Midbrain (tissue), 1 donor: Measurements from ENCODE around the gene DRAM1.
"Not testable (repeated sequence)": the region's sequence is repeated elsewhere in the genome, so short reads cannot be mapped to it uniquely, and the experiment has no call there.

ENCODE experiments used
- DNase-seq: peaks from one replicate; lab custom pipeline; 2025; lab: John Stamatoyannopoulos, UW

Gene DRAM1

GRCh38 chr12:101906226-101906625 is 28.8 kb downstream of the DRAM1 start:
- no peak for DNase-seq

DNA sequence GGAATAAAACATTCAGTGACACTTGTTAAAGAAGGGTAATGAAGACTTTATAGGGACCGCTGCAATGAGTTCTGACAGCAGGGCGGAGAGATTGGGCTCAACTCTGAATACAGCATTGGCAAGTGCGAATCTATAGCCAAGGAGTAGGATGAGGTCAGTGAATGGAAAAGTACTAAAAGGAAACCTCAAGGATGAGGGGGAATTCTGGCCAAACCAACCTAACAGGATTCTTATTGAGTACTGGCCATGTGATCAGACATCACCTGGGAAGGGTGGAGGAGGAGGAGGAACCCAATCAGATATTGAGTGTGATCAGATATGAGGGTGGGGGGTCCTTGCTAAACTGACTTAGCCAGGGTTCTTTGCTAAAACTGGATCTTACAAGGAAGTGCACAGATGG is 31.0 kb downstream of the DRAM1 start:
- no peak for DNase-seq

DNA sequence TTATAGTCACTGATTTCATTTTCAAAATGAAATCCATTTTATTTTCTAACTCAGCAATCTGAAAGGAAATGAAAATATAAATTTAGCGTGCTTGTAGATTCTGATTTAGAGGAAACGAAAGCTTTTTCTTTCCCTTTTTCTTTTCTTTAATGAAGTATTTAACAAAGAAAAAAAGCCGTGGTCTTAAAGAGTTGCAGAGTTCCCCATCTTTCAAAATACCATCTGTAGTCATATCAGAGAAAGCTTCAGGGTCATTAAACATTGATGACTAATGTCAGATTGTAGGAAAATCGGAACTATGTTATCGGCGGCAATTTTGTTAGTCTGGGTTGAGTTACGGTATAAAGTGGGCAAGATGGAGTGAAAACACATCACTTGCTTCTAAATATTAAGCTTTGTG is 32.3 kb downstream of the DRAM1 start:
- DNase-seq, result no peak

GRCh38 chr12:101915841-101916240 is 38.5 kb downstream of the DRAM1 start:
- DNase-seq, result no peak

DNA sequence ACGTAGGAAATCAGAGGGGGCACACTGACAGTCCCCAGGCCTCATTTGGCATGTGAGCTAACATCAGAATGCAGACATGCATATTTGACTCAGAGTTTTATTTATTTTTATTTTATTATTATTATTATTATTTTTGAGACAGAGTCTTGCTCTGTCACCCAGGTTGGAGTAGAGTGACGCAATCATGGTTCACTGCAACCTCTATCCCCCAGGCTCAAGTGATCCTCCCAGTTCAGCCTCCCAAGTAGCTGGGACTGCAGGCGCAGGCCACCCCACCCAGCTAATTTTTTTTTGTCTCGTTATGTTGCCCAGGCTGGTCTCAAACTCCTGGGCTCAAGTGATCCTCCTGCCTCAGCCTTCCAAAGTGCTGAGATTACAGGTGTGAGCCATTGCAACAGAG is 41.4 kb downstream of the DRAM1 start:
- not testable (repeated sequence) for DNase-seq

- DNase-seq, result no peak
Observed at GRCh38 chr12:101919447-101919846, 42.1 kb downstream of the DRAM1 start.

DNA sequence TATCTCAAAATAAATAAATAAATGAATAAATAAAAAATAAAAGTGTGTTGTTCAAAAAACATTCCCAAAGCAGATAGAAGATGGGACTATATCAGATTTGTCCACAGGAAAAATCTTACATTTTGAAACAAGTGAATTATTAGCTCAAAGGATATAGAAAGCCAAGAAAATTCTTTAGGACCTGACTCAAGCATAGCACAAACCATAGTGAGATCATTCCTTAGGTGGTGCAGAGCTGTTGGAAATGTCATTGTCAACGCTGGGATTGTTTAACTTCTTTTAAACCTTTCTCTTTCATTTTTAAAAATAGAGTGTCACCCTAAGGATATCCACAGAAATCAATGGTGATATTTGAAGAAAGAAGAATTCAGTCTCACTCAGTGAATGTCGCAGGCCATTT is 43.5 kb downstream of the DRAM1 start:
- no peak for DNase-seq

DNA sequence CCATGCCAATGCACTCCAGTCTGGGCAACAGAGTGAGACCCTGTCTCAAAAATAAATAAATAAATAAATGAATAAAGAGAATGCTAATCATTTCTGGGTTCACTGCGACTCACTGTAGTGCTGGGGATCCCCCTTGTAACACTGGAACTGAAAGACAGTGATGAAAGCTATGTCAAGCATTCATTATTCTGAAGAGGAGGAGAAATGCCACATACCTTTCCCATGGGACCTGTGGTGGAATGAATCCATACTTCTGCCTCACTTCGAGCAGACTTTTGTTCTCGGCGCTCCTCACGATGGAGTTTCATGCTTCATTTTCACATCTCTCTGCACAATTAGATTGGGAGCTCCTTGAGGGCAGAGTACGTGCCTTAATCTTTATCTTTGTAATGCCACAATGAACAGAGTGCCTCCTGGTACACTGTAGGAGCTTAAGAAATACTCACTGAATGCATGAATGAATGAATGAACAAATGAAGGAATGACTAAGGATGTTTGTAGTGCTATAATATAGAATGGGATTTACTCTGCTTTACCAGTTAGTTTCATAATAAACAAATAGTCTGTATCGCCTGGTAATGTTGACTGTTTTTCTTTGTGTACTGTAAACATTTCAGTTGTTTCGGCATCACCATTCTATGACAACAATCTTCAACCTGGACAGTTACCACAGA is 45.8 kb downstream of the DRAM1 start:
- DNase-seq, result no peak

DNA sequence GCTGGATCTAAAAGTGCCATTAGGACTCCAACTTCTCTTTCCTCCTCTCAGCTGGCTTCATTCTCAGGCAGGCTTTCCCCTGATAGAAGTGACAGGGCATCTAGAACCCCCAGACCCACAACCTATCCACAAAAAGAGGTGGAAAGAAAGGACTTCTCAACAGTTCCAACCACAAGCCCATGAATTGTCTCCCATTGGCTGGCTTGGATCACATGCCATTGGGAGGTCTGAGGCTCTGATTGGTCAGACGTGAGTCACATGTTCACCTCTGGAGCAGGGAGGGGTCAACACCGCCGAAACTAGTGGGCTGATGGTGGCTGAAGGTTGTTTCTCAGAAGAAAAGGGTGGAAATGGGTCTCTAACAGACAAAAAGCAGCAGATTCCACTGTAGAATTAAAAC is 47.2 kb downstream of the DRAM1 start:
- no peak for DNase-seq

DNA sequence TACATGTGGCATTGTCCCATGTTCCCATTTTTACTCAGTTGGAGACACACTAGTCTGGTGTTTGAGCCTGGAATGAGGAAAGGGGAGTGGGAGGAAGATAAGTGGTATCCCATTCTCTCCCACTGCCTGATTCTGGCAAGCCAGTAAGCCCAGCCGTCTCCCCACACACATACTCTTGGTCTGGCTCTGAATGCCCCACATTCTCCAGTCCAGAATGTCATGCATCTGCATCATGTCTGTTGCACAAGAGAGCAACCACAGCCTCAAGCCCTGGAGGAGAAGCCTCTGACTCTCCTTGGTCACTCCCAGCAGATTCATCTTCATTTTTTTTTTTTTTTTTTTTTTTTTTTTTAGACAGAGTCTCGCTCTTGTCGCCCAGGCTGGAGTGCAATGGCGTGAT is 48.0 kb downstream of the DRAM1 start:
- DNase-seq, result no peak

GRCh38 chr12:101925935-101926334 is 48.6 kb downstream of the DRAM1 start:
- no peak for DNase-seq

DNA sequence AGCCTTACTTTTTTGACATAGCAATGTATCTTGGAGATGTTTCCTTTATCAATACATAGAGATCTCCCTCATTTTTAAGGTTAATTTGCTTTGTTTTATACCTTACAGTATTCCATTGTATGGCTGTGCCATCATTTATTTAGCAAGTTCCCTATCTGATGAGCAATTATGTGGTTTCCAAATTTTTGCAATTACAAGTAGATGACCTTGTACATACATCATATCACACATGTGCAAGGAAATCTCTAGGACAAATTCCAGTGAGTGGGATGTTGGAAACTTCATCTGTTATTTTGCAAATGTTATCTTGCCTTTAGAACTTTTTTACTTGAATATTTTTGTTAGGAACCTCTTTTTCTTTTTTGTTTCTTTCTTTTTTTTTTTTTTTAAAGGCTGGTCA is 49.7 kb downstream of the DRAM1 start:
- no peak for DNase-seq

GRCh38 chr12:101927999-101928398 is 50.6 kb downstream of the DRAM1 start:
- DNase-seq, result no peak

GRCh38 chr12:101928556-101928955 is 51.2 kb downstream of the DRAM1 start:
- DNase-seq, result no peak

- DNase-seq, result no peak
Observed at GRCh38 chr12:101929365-101930041, 52.1 kb downstream of the DRAM1 start.

DNA sequence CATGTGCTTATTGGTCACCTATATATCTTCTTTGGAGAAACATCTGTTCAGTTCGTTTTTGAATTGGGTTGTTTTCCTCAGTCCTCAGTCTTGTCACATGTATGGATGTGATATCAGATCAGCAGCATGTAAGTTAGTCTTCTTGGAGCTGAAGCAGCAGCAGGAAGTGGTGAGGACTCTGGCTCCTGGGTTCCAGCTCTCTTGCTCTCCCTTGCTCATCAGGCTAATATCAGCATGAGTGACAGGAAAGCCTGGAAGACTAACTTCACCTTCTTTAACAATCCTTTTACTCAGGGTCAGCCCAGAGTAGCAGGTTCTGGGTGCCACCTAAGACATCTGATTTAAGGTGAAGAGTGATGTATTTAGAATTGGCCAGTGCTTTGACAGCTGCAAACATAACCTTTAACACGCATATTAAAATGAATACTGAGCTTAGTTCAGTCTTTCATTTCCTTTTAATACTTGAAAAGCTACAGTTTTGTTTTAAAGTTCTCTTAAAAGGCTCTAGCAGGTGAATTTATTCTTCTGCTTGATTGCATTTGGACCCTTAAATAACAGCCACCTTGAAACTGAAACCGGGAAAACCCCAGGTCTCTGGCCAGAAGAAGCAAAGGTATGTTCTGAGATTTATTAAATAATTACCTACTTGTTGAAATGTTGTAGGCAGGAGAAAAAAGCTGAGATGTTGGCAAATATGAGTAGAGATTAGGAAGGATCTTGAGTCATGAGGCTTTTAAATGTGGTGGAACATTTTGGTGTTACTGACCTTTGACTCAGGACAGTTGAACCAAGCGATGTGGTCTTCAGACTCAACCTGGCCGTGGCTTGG is 54.3 kb downstream of the DRAM1 start:
- DNase-seq, result no peak

GRCh38 chr12:101933866-101934514 is 56.6 kb downstream of the DRAM1 start:
- no peak for DNase-seq

- DNase-seq, result no peak
Observed at GRCh38 chr12:101935890-101936746, 58.7 kb downstream of the DRAM1 start.

DNA sequence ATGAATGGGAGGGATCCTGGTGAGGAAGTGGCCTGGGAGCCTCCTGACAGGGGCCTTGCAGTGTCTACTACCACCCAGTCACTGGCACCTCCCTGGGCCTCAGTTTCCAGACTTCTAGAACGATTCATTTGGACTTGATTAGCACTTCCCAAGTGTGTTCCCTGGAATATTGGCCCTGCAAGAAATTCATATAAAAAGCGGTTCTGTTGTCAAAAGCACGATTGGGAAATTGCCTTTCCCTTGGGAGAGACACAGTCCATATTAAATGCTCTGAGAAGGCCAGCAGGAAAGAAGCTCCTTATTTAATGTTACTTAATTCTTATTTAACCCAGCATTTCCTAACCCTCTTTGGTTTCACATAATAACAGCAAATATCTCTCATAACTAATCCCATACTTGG is 61.9 kb downstream of the DRAM1 start:
- no peak for DNase-seq

DNA sequence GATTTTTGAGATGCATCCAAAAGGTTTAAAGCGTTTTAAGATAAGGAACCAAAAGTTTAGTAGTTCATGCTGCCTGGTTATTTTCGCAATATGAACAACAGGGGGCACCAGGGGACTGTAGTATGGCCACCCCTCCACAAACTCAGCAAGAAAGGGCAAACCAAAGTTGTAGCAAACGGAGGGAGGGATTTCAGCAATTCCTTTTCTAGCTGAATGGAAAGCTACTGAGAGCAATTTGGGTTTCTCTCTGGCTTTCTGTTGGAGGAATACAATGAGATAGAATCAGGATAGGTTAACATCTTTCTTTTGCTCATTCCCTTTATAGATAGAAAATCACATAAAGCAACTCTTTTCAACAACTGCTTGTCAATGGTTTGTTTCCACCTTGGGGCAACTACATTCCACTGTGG is 62.5 kb downstream of the DRAM1 start:
- DNase-seq, result peak; percentile 68

DNA sequence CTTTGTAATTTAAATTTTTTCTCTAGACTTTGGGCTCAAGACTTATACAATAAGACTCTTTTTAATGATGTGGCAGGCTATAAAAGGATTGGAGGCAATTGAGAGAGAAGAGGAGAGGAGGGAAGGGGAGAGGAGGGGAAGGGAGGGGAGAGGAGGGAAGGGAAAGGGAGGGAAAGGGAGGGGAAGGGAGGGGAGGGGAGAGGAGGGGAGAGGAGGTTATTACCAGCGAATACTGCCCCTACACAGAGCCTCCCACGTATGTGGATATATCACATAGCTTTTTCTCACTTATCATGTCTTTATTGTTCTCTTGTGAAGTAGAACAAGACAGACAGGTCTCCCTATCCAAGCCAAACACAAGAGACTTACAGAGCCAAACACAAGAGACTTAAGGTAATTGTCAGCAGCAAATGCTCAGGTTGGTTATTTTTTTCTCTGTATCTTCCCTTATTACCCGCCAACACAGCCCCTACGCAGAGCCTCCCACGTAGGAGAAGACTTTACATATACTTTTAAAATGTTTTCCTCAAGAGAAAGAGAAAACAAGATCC is 63.1 kb downstream of the DRAM1 start:
- no peak for DNase-seq
